WTC11 (cell line): ENCODE data around the gene GRK2.

Experiments
- CREM ChIP-seq: sonication (generic); formaldehyde crosslinking; IDR thresholded peaks from 2 replicates; pipeline ENCODE4 v1.8.1; 2022; ENCODE audit warnings: mild to moderate bottlenecking, missing genetic modification reagents, moderate library complexity
- CTCF ChIP-seq: fragments of 200-600 bp; IDR thresholded peaks from 2 replicates; pipeline ENCODE4 v1.8.0; 2022; ENCODE audit warnings: antibody characterized with exemption
- E2F1 ChIP-seq: sonication (generic); formaldehyde crosslinking; IDR thresholded peaks from 2 replicates; pipeline ENCODE4 v1.8.0; 2022; ENCODE audit warnings: mild to moderate bottlenecking, missing genetic modification reagents
- ETV6 ChIP-seq: sonication (generic); formaldehyde crosslinking; IDR thresholded peaks from 2 replicates; pipeline ENCODE4 v1.8.1; 2022; ENCODE audit warnings: mild to moderate bottlenecking, missing genetic modification reagents
- FOXK1 ChIP-seq: sonication (generic); formaldehyde crosslinking; IDR thresholded peaks from 2 replicates; pipeline ENCODE4 v1.8.0; 2022; ENCODE audit warnings: mild to moderate bottlenecking, moderate library complexity, missing genetic modification reagents
- FOXP1 ChIP-seq: sonication (generic); formaldehyde crosslinking; IDR thresholded peaks from 2 replicates; pipeline ENCODE4 v1.8.0; 2022; ENCODE audit warnings: missing genetic modification reagents, mild to moderate bottlenecking, moderate library complexity, borderline replicate concordance
- IRF2 ChIP-seq: sonication (generic); formaldehyde crosslinking; IDR thresholded peaks from 2 replicates; pipeline ENCODE4 v1.8.0; 2022; ENCODE audit warnings: low read depth, missing genetic modification reagents, borderline replicate concordance
- MAX ChIP-seq: sonication (generic); formaldehyde crosslinking; IDR thresholded peaks from 2 replicates; pipeline ENCODE4 v1.8.0; 2022; ENCODE audit warnings: mild to moderate bottlenecking, missing genetic modification reagents
- NR2C2 ChIP-seq: sonication (generic); formaldehyde crosslinking; IDR thresholded peaks from 2 replicates; pipeline ENCODE4 v1.8.0; 2022; ENCODE audit warnings: mild to moderate bottlenecking, missing genetic modification reagents
- NR3C1 ChIP-seq: sonication (generic); formaldehyde crosslinking; conservative IDR thresholded peaks from 2 replicates; pipeline ENCODE4 v1.8.1; 2023; ENCODE audit warnings: low read depth, mild to moderate bottlenecking, missing genetic modification reagents
- USF1 ChIP-seq: sonication (generic); formaldehyde crosslinking; IDR thresholded peaks from 2 replicates; pipeline ENCODE4 v1.8.0; 2022; ENCODE audit warnings: mild to moderate bottlenecking, missing genetic modification reagents

- TF ChIP-seq CTCF (no peak), E2F1 (CRISPR knock-in tag) (no peak), IRF2 (CRISPR knock-in tag) (no peak), MAX (CRISPR knock-in tag) (no peak), USF1 (CRISPR knock-in tag) (no peak), NR3C1 (CRISPR knock-in tag) (no peak), NR2C2 (CRISPR knock-in tag) (no peak), CREM (CRISPR knock-in tag) (no peak), FOXP1 (CRISPR knock-in tag) (no peak), ETV6 (CRISPR knock-in tag) (no peak), FOXK1 (CRISPR knock-in tag) (no peak)
Observed at GRCh38 chr11:67248653-67249052, 17.6 kb upstream of the GRK2 start.
